ENCODE measurements around the gene DPH6.

- TF ChIP-seq CTCF (IDR thresholded peaks at IDR 0.05; ENCODE audit: low read depth, low read length) (no peak), EZH2phosphoT487 (IDR thresholded peaks at IDR 0.05; ENCODE audit: low read depth) (no peak)
Measured at GRCh38 chr15:35329521-35329961, 216.4 kb downstream of the DPH6 start.
